ENCODE measurements around the gene PRKCZ.

The PRKCZ gene

DNA sequence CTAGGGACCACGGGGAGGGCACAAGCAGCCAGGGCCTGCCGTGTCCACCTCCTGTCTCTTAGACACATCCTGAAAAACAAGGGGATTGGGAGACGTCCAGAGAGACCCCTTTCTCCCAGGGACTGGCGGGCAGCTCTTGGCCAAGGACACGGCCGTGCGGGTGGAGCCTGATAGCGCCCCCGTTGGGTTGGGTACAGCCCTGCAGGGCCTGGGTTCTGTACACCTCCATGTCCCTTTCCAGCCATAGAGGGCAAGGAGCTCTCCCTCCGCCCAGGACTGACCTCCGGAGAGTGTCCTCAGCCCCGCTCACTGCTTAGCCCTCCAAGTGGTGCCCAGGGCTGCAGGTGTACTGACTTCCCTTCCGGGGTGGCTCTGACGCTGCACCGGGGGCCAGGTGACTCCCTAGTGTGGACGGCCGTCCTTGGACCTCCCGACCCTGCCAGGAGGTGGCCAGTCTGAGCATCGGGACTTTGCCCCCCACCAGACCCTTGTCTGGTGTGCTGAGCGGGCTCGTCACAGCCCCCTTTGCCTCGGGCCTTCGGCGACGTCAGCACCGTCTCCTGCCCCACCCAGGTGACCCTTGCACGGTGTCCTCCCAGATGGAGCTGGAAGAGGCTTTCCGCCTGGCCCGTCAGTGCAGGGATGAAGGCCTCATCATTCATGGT, 5.8 kb downstream of the PRKCZ start:
- TF ChIP-seq, protein P1, sequence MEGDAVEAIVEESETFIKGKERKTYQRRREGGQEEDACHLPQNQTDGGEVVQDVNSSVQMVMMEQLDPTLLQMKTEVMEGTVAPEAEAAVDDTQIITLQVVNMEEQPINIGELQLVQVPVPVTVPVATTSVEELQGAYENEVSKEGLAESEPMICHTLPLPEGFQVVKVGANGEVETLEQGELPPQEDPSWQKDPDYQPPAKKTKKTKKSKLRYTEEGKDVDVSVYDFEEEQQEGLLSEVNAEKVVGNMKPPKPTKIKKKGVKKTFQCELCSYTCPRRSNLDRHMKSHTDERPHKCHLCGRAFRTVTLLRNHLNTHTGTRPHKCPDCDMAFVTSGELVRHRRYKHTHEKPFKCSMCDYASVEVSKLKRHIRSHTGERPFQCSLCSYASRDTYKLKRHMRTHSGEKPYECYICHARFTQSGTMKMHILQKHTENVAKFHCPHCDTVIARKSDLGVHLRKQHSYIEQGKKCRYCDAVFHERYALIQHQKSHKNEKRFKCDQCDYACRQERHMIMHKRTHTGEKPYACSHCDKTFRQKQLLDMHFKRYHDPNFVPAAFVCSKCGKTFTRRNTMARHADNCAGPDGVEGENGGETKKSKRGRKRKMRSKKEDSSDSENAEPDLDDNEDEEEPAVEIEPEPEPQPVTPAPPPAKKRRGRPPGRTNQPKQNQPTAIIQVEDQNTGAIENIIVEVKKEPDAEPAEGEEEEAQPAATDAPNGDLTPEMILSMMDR (IDR thresholded peaks at IDR 0.05; ENCODE audit: low read length, missing control alignments): no peak
- no peak for DNase-seq (ENCODE audit: low read depth)
- H3K4me3 ChIP-seq (replicated peaks; ENCODE audit: low read depth, low read length): no peak overlapping the region

DNA sequence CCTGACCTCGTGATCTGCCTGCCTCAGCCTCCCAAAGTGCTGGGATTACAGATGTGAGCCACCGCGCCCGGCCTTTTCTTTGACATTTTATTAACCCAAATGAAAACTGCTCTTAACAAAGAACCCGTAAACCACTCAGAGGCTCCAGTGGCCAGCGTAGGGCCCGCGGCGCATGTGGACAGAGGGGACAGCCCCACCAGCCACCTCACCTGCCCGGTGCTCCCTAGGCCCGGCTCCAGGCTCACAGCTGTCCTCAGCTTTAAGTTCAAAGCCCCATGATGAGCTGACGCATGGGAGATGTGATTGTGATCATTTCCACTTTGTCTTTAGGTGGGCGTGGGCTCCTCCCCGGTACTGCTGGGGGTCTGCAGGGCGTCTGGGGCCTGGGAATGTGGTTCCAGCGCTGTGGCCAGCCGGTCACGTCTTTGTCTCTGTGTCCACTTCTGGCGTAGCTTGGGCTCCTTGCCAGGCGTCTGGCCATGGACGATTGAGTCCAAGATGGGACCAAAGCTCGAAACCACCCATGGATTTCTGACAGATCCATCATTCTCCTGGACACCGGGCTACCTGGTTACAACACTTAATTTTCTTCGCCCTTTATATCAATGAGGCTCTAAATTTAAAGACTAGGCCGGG, 6.9 kb downstream of the PRKCZ start:
- TF ChIP-seq, protein P1 (IDR thresholded peaks at IDR 0.05; ENCODE audit: low read length, missing control alignments): no peak
- H3K4me3 ChIP-seq (replicated peaks; ENCODE audit: low read depth, low read length): no peak overlapping the region
- DNase-seq (ENCODE audit: low read depth): no peak

DNA sequence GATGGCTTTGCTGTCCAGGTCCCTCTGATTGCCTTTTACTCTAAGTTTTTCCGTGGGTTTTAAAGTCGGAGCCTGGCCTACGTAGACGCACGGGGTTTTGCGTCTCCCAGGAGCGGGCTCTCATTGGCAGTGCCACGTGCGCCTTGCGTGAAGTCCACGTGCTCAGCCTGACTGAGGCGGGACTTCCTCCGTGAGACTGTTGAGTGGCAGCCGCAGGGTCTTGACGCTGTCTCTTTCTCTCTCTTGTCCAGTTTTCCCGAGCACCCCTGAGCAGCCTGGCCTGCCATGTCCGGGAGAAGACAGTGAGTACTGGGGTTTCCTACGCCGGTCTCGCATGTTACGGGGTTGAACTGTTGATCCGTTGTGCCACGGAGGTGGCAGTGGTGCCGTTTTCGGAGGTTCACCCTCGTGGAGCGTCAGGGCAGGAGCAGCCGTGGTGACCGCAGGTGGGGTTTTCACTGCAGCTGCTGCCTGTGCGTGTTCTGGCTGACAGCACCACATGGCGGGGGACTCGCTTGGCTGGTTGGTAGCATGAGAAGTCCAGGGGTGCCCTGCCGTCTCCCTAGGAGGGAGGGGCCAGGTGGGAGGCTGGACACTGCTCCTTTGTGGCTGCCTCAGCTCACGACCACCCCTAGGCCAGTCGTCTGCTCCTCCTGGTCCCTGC, 9.2 kb downstream of the PRKCZ start:
- TF ChIP-seq, protein P1 (IDR thresholded peaks at IDR 0.05; ENCODE audit: low read length, missing control alignments): no peak
- H3K4me3 ChIP-seq (replicated peaks; ENCODE audit: low read depth, low read length): no peak overlapping the region
- no peak for DNase-seq (ENCODE audit: low read depth)

DNA sequence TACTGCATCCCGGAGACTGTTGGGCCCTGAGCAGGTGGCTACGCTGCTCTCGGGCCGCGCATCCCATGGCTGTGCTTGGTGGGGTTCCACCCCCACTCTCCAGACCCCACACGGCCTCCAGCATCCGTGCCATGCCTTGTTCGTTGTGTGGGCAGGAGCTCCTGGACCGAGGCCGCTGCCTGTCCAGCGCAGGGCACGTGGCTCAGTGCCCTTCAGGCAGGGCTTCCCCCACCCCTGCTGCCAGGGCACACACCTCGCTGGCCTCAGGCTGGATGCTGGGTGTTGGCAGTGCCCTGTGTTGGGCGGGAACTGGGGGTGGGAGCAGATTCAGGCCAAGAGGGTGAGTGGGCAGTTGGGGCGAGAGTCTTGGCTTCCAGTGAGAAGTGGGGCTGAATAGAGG, 9.9 kb downstream of the PRKCZ start:
- TF ChIP-seq, protein P1 (IDR thresholded peaks at IDR 0.05; ENCODE audit: low read length, missing control alignments): no peak
- DNase-seq (ENCODE audit: low read depth): no peak
- H3K4me3 ChIP-seq (replicated peaks; ENCODE audit: low read depth, low read length): no peak overlapping the region

DNA sequence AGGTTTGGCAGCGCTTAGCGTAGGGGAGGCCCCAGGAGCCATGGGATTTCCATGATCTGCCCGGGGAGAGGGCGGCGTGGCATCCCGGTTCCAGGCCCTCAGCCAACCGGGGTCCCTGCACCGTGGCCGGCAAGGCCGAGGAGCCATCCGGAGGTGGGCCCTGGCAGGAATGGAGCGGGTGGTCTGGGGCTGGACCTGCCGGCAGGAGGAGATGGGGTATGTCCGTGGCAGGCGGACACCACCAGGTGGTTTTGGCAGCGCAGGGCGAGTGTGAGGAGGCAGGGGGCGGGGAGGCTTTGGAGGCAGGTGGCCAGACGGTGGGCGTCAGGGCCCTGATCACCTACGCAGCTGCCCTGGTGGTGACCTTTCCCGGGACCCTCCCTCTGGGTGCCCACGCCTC, 10.3 kb downstream of the PRKCZ start:
- DNase-seq (ENCODE audit: low read depth): no peak
- TF ChIP-seq, protein P1 (IDR thresholded peaks at IDR 0.05; ENCODE audit: low read length, missing control alignments): no peak
- H3K4me3 ChIP-seq (replicated peaks; ENCODE audit: low read depth, low read length): no peak overlapping the region

DNA sequence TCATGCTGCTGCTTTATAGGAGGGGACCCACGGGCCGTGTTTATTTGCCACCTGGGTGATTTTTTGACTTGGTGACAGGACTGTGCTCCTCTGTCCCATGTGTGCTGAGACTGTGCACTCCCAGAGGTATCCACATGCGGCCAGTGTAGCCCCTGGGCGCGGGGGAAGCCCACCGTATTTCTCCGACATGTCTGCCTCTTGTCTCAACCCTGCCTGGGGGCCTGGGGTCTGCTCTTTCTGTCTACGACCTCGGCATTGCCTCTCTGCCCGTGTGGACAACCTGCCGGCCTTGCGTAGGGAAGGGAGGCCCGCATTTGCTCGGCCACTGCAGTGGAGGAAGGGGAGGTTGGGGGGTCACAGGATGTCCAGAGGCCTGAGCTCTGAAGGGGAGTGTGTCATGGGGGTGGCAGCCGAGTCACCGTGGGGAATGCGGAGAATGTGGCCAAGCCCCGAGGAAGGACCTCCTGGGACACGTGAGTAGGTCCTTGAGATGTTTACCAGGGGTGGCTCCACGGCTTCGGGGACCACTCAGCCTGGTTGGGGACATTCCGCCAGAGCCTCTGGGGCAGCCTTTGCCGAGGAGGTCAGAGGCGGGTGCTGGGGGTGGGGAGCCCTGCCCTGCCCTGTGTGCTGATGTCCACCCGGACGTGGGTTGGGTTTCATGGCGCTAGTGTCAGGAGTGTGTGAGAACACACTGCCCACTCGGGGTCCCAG, 11.0 kb downstream of the PRKCZ start:
- TF ChIP-seq, protein P1 (IDR thresholded peaks at IDR 0.05; ENCODE audit: low read length, missing control alignments): no peak
- H3K4me3 ChIP-seq (replicated peaks; ENCODE audit: low read depth, low read length): no peak overlapping the region
- no peak for DNase-seq (ENCODE audit: low read depth)
